Vagina (tissue), 2 donors: ENCODE results near the gene CHL1.

Experiments
- CTCF ChIP-seq, 3 experiments: fragments of 450-650 bp in 2 of 3; fragments of 200-600 bp in 1 of 3; sonication (generic) in 1 of 3; IDR thresholded peaks; one replicate each; pipeline ENCODE4 v1.5.1; 2017 to 2019; ENCODE audit warnings: antibody characterized with exemption in 3 of 3, mild to moderate bottlenecking in 2 of 3, moderate library complexity in 2 of 3
- POLR2AphosphoS5 ChIP-seq, 2 donors: sonication (generic); formaldehyde crosslinking; IDR thresholded peaks; one replicate each; pipeline ENCODE4 v1.9.0; 2017; ENCODE audit warnings: antibody characterized with exemption in 2 of 2, mild to moderate bottlenecking in 2 of 2, low read depth in 1 of 2; ENCODE audit not compliant: insufficient read depth in 1 of 2

- TF ChIP-seq CTCF (IDR thresholded peaks at IDR 0.05) (no peak), POLR2AphosphoS5 (IDR thresholded peaks at IDR 0.05; ENCODE audit: insufficient read depth in 1 of 2, low read depth in 1 of 2) (no peak)
Measured at GRCh38 chr3:217948-218347, 21.4 kb downstream of the CHL1 start.
